H54 (cell line): ENCODE data around the gene SDK1.
"Not testable (repeated sequence)": the region's sequence is repeated elsewhere in the genome, so short reads cannot be mapped to it uniquely, and the experiment has no call there.

Experiments used
- DNase-seq: peaks from one replicate; pipeline ENCODE4 v3.0.0; 2011; ENCODE audit warnings: low spot score, mixed read lengths; ENCODE audit not compliant: insufficient read length
- FAIRE-seq: peaks from 3 replicates; lab custom pipeline; 2011; peaks lifted over from hg19 to GRCh38; lab: Jason Lieb, UNC
- POLR2A ChIP-seq: IDR thresholded peaks from 2 replicates; pipeline ENCODE4 v1.6.1; 2011; ENCODE audit warnings: low read depth, mild to moderate bottlenecking, low read length

SDK1 gene

DNA sequence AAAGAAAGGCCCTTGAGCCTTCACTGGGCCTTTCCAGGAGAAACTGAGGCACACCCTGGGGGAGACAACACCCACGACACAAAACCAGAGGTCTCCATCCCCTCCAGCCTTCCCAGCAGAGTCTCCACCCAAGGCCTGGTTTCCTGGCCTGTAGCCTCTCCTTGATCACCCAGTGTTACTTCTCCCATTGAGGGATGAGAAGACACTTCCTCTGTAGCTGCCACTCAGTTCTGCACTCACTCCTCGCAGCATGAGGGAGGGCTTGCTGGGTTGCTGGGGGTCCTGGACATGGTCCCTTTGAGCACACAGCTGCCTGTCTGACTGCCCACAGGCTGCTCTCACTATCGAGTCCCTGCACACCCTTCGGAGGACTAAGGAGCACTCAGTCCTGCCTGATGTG lies 943.0 kb downstream of the SDK1 start:
- no peak for TF ChIP-seq POLR2A
- DNase-seq (no peak), FAIRE-seq (no peak)

GRCh38 chr7:4244635-4245034 lies 943.6 kb downstream of the SDK1 start:
- FAIRE-seq (no peak), DNase-seq (no peak)
- no peak for TF ChIP-seq POLR2A

- FAIRE-seq (no peak), DNase-seq (no peak)
- TF ChIP-seq POLR2A, result no peak
Measured at GRCh38 chr7:4245135-4245865, 944.2 kb downstream of the SDK1 start.

GRCh38 chr7:4245866-4246470 lies 944.9 kb downstream of the SDK1 start:
- DNase-seq, result no peak
- FAIRE-seq, result no peak
- TF ChIP-seq POLR2A, result no peak

GRCh38 chr7:4246536-4246935 lies 945.5 kb downstream of the SDK1 start:
- no peak for TF ChIP-seq POLR2A
- FAIRE-seq, result no peak

DNA sequence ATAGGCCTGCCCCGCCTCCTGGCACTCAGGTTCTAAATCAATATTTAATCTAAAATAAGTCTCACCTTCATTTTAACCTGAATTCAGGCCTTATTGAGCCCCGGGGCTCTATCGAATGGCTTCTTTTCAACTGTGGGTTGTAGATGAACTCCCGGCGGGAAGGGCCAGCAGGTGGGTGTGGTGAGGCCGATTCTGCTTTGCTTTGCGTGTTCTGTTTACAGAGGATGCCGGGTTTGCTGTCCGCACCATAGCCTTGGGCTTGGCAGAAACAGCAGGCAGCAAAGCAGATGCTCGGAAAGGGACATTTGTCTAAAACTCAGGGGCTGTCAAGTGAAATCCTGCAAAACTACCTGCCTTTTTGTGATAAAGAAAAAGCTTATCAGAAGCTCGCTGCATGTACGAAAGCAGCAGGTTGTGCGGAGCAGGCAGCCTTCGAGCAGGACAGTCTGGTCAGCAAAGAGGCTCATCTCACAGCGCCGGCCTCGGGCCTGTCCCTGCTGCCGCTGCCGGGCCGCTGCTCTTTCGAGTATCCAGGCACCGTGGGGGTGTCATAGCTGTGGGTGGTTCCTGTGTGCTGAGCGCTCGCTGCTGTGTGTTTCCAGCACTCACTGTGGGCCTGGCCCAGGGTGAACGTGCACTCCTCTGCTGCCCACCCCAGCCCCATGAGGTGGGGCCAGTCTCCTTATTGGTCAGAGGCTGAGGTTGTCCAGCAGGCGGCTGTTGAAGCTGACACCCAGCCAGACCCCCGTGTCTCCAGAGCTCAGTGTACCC lies 946.2 kb downstream of the SDK1 start:
- FAIRE-seq (no peak), DNase-seq (no peak)
- no peak for TF ChIP-seq POLR2A

More at GRCh38 chr7:4246536-4246935, 945.5 kb downstream of the SDK1 start:
- no peak for DNase-seq

- DNase-seq (no peak), FAIRE-seq (no peak)
- TF ChIP-seq POLR2A, result no peak
Measured at GRCh38 chr7:4248295-4248694, 947.2 kb downstream of the SDK1 start.

- FAIRE-seq (no peak), DNase-seq (no peak)
- TF ChIP-seq POLR2A, result no peak
Measured at GRCh38 chr7:4249241-4249640, 948.2 kb downstream of the SDK1 start.

DNA sequence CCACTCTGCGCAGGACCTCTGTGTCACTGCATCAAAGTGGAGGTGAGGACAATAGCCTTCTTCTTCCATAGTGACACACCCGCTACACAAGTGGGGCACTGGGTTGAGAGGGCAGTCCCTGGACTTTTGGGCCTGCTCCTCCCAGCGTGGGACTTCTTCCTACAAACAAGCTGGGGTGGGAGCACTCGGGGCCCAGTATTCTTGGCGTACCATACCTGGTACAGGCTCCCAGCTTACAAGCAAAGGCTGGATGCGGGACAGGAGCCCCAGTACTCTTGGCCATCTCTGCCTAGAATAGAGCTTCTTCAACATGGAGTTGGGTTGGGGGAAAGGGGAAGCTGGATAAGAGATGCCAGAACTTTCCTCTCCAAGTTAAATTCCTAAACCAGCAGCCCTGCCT lies 954.3 kb downstream of the SDK1 start:
- DNase-seq, result no peak
- no peak for TF ChIP-seq POLR2A
- no peak for FAIRE-seq

GRCh38 chr7:4256286-4256685 lies 955.2 kb downstream of the SDK1 start:
- TF ChIP-seq POLR2A, result no peak
- FAIRE-seq (no peak), DNase-seq (no peak)

DNA sequence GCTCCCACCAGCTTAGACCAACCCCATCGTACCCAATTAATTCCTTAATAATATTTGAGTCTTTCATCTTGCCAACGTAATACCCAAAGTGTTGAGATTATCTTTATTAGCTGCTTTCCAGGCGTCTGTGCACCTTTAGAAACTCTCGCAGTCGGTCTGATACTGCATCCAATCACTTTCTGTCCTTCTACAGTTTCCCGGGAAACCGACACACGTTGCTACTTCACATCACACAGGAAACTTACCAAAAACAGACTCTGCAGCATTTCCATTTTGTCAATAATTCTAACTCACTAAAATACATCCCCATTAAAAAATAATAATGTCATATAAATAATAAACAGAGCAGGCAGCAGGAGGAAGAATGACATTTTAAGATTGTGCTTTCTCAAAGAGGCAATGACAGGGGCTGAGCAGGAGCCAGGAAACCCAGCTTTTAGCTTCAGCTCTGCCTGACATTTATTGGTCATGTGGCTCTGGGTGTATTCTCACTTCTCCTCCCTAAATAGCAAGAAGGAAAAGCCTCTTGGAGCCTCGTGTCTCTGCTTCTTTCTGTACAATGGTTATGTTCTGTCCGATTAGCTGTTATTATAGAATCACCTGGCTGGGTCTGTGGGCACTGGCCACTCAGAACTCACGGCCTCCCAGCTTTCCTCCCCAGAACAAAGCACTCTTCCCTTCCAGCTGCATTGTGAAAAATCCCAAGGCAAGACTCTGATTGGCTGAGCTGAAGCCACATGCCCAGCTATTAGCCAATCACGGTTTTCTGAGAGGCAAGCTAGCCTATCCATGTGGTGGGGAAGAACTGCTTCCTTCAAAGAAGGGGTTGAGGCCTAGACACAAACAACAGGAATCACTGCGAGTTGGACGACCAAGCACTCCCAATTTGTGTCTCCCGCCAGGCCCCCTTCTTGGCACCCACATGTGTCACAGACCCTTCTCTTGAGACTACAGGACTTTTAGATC lies 956.4 kb downstream of the SDK1 start:
- FAIRE-seq (no peak), DNase-seq (no peak)
- no peak for TF ChIP-seq POLR2A

- not testable (repeated sequence) for DNase-seq, FAIRE-seq
Measured at GRCh38 chr7:4260116-4260515, 959.1 kb downstream of the SDK1 start.

GRCh38 chr7:4260867-4261600 lies 960.0 kb downstream of the SDK1 start:
- no peak for DNase-seq
- FAIRE-seq, result no peak
- no peak for TF ChIP-seq POLR2A
